Measurements from ENCODE around the gene PRPF18.

- TF ChIP-seq CTCF (IDR thresholded peaks at IDR 0.05), result no peak
- TF ChIP-seq POLR2A (IDR thresholded peaks at IDR 0.05), result no peak
Measured at GRCh38 chr10:13564576-13564975, 22.2 kb upstream of the PRPF18 start.
